Right atrium auricular region (tissue), 2 donors: ENCODE results near the gene ARAP2. TPM values are rescaled to one million over a fixed set of nuclear protein-coding genes. Genes with fewer than 3 reads are reported as not detected.

Source experiments
- DNase-seq: peaks from one replicate; pipeline ENCODE4 v3.0.0-alpha.2; 2019; ENCODE audit warnings: low spot score
- H3K27ac ChIP-seq, 2 donors: fragments of 200-600 bp; sonication (generic); 1 replicate in 1 of 2; 2 replicates in 1 of 2; pipeline ENCODE4 v1.5.1; 2016 to 2019
- H3K27me3 ChIP-seq, 2 donors: fragments of 200-600 bp; sonication (generic); one replicate each; pipeline versions ENCODE4 v1.5.1 to v1.6.0; 2017 to 2019
- H3K36me3 ChIP-seq: fragments of 200-600 bp; sonication (generic); one replicate; pipeline ENCODE4 v1.5.1; 2016
- H3K4me1 ChIP-seq, 2 donors: fragments of 200-600 bp; sonication (generic); one replicate each; pipeline versions ENCODE4 v1.5.1 to v1.6.0; 2017 to 2019
- H3K4me3 ChIP-seq, 2 donors: fragments of 200-600 bp; sonication (generic); 1 replicate in 1 of 2; 2 replicates in 1 of 2; pipeline ENCODE4 v1.5.1; 2017 to 2019; ENCODE audit warnings: mild to moderate bottlenecking in 1 of 2, moderate library complexity in 1 of 2
- H3K9me3 ChIP-seq, 2 donors: fragments of 200-600 bp; sonication (generic); one replicate each; pipeline ENCODE4 v1.5.1; 2019
- CTCF ChIP-seq, 2 donors: fragments of 200-600 bp; sonication (generic); IDR thresholded peaks; one replicate each; pipeline ENCODE4 v1.5.1; 2019; ENCODE audit warnings: antibody characterized with exemption in 2 of 2
- total RNA-seq, 2 donors: library from RNA; depleted of rRNA; stranded (reverse); fragments of >200 nt; gene quantifications; one replicate each; pipeline ENCODE4 v1.1.0, GENCODE V29; 2016

ARAP2 gene
- total RNA-seq, 2 donors from 2014 or later, result 5.7 to 10.1 TPM

- TF ChIP-seq CTCF (IDR thresholded peaks at IDR 0.05), result no peak
- Histone ChIP-seq H3K36me3 (no peaks in the 10 kb centered on the region), H3K27me3 (no peaks in the 10 kb centered on the region), H3K4me3 (no peak overlapping the region), H3K4me1 (no peaks in the 10 kb centered on the region), H3K9me3 (no peaks in the 10 kb centered on the region), H3K27ac (no peak overlapping the region)
- DNase-seq, result no peak
These were observed 133.1 kb downstream of the ARAP2 start for GRCh38 chr4:36111172-36111571.

DNA sequence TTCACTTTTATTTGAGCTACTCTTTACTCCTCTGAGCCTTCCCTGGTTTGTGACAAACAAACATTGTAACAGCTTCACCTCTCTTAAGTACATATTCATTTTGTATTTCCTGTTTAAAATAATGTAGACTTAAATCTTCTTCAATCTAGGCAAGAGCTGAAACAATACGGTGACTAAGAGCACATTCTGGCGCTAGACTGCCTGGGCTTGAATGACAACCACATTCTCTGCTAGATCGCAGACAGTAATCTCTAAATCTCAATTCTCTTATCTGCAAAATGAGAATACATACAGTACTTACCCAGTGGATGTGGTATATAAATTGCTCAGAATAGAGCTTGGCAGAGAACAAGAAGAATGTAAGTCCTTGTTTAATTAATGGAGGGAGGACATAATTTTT, 144.8 kb downstream of the ARAP2 start:
- no peak overlapping the region for H3K4me3 ChIP-seq
- H3K9me3 ChIP-seq, result no peaks in the 10 kb centered on the region
- no peaks in the 10 kb centered on the region for H3K27me3 ChIP-seq
- H3K27ac ChIP-seq, result no peak overlapping the region
- no peak for DNase-seq
- no peak for TF ChIP-seq CTCF (IDR thresholded peaks at IDR 0.05)
- no peaks in the 10 kb centered on the region for H3K36me3 ChIP-seq
- no peaks in the 10 kb centered on the region for H3K4me1 ChIP-seq

- no peak for TF ChIP-seq CTCF (IDR thresholded peaks at IDR 0.05)
- Histone ChIP-seq H3K27me3 (no peaks in the 10 kb centered on the region), H3K36me3 (no peaks in the 10 kb centered on the region), H3K27ac (no peak overlapping the region), H3K4me3 (no peak overlapping the region), H3K4me1 (no peaks in the 10 kb centered on the region), H3K9me3 (no peaks in the 10 kb centered on the region)
- no peak for DNase-seq
These were observed 149.3 kb downstream of the ARAP2 start for GRCh38 chr4:36094995-36095394.

DNA sequence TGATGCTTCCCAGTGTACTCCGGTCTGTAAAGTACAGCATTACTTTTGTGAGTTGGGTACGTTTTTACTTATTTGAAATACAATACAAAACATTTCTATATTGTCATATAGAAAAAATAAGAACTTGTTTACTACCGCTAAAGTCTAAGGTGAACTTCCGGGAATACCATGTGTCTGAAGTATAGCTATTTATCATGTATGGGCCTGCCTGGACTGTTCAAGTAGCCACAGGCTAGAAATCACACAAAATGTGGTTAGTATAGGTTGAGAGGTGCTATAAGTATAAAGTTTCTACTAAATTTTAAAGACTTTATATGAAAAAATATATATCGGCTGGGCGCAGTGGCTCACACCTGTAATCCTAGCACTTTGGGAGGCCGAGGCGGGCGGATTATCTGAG, 152.3 kb downstream of the ARAP2 start:
- DNase-seq, result no peak
- no peaks in the 10 kb centered on the region for H3K36me3 ChIP-seq
- H3K4me1 ChIP-seq, result no peaks in the 10 kb centered on the region
- H3K27me3 ChIP-seq, result no peaks in the 10 kb centered on the region
- no peak overlapping the region for H3K27ac ChIP-seq
- no peaks in the 10 kb centered on the region for H3K9me3 ChIP-seq
- no peak overlapping the region for H3K4me3 ChIP-seq
- TF ChIP-seq CTCF (IDR thresholded peaks at IDR 0.05), result no peak

- Histone ChIP-seq H3K9me3 (no peaks in the 10 kb centered on the region), H3K27ac (no peak overlapping the region), H3K27me3 (no peaks in the 10 kb centered on the region), H3K4me1 (no peaks in the 10 kb centered on the region), H3K36me3 (no peaks in the 10 kb centered on the region), H3K4me3 (no peak overlapping the region)
- DNase-seq, result no peak
- TF ChIP-seq CTCF (IDR thresholded peaks at IDR 0.05), result no peak
These were observed 155.8 kb downstream of the ARAP2 start for GRCh38 chr4:36088542-36088941.

- Histone ChIP-seq H3K4me3 (no peak overlapping the region), H3K36me3 (no peaks in the 10 kb centered on the region), H3K4me1 (no peaks in the 10 kb centered on the region), H3K27ac (no peak overlapping the region), H3K27me3 (no peaks in the 10 kb centered on the region), H3K9me3 (no peaks in the 10 kb centered on the region)
- TF ChIP-seq CTCF (IDR thresholded peaks at IDR 0.05), result no peak
- DNase-seq, result no peak
These were observed 158.0 kb downstream of the ARAP2 start for GRCh38 chr4:36086261-36086786.
